Breast epithelium (tissue), 3 donors: Measurements from ENCODE around the gene OSCP1.

Experiments used
- POLR2A ChIP-seq: fragments of 450-650 bp; IDR thresholded peaks from one replicate; pipeline ENCODE4 v1.6.1; 2016; ENCODE audit warnings: antibody characterized with exemption, mild to moderate bottlenecking, moderate library complexity
- POLR2AphosphoS5 ChIP-seq, 3 donors: sonication (generic); formaldehyde crosslinking; IDR thresholded peaks; one replicate each; pipeline ENCODE4 v1.6.1; 2017; ENCODE audit warnings: antibody characterized with exemption in 3 of 3
- TF ChIP-seq, protein P1 (sequence below), 3 donors: fragments of 450-650 bp; IDR thresholded peaks; one replicate each; pipeline ENCODE4 v1.5.1; 2016 to 2017; ENCODE audit warnings: antibody characterized with exemption in 3 of 3, mild to moderate bottlenecking in 3 of 3, moderate library complexity in 3 of 3

DNA sequence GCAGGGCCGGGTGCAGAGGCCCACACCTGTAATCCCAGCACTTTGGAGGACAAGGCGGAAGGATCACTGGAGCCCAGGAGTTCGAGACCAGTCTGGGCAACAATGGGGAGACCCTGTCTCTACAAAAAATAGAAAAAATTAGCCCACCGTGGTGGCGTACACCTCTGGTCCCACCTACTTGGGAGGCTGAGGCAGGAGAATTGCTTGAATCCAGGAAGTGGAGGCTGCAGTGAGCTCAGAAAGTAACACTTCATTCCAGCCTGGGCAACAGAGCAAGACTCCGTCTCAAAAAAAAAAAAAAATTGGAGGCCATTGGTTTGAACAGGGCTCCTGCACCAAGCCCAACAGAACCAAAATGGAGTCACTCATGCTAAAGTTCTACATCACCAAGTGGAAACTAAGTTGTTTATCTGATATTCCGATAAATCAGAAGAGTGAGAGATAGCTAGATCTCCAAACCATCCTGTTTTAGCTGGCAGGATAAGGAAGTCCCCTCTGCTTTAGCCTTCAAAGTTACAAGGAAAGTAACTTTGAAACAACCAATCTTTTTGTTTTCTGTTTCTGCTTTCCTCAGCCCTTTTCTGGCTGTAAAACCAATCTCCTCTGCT, 51.8 kb downstream of the OSCP1 start:
- TF ChIP-seq, protein P1, sequence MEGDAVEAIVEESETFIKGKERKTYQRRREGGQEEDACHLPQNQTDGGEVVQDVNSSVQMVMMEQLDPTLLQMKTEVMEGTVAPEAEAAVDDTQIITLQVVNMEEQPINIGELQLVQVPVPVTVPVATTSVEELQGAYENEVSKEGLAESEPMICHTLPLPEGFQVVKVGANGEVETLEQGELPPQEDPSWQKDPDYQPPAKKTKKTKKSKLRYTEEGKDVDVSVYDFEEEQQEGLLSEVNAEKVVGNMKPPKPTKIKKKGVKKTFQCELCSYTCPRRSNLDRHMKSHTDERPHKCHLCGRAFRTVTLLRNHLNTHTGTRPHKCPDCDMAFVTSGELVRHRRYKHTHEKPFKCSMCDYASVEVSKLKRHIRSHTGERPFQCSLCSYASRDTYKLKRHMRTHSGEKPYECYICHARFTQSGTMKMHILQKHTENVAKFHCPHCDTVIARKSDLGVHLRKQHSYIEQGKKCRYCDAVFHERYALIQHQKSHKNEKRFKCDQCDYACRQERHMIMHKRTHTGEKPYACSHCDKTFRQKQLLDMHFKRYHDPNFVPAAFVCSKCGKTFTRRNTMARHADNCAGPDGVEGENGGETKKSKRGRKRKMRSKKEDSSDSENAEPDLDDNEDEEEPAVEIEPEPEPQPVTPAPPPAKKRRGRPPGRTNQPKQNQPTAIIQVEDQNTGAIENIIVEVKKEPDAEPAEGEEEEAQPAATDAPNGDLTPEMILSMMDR (IDR thresholded peaks at IDR 0.05) = no peak
- TF ChIP-seq POLR2A = no peak
- TF ChIP-seq POLR2AphosphoS5 (IDR thresholded peaks at IDR 0.05) = no peak
